Measurements from ENCODE around the gene TTC33. TPM values are rescaled to one million over a fixed set of nuclear protein-coding genes. Genes with fewer than 3 reads are reported as not detected.

The TTC33 gene
- total and polyA plus RNA-seq, 2 donors (not counting 1 experiment from before 2014, with no cell fraction given): 2.1 to 15.8 TPM

GRCh38 chr5:40491644-40492043, 264.1 kb downstream of the TTC33 start:
- Histone ChIP-seq H3K27me3 (replicated peaks in 1 of 4; ENCODE audit: control extremely low read depth in 1 of 4, control insufficient read depth in 3 of 4, insufficient read depth in 4 of 4, low read length in 3 of 4) (no peaks in the 10 kb centered on the region), H3K27ac (ENCODE audit: low read length in 2 of 2) (no peak overlapping the region), H3K4me2 (replicated peaks; ENCODE audit: low read depth, low read length, poor library complexity, severe bottlenecking) (no peak overlapping the region), H3K4me3 (ENCODE audit: control extremely low read depth in 1 of 5, extremely low read depth in 1 of 5, insufficient read depth in 1 of 5, low read depth in 2 of 5, low read length in 4 of 5) (no peak overlapping the region), H2AFZ (ENCODE audit: insufficient read depth, low read depth, low read length, poor library complexity, severe bottlenecking) (no peak overlapping the region), H4K20me1 (ENCODE audit: control insufficient read depth, insufficient read depth, low read length, poor library complexity, severe bottlenecking) (no peaks in the 10 kb centered on the region), H3K36me3 (replicated peaks in 1 of 2; ENCODE audit: control extremely low read depth in 1 of 2, control insufficient read depth in 1 of 2, extremely low read depth in 1 of 2, insufficient read depth in 2 of 2, low read length in 1 of 2) (no peaks in the 10 kb centered on the region), H3K4me1 (ENCODE audit: control insufficient read depth in 2 of 2, insufficient read depth in 2 of 2, low read length in 2 of 2) (peaks cover 26 to 28% of the 10 kb centered on the region in 2 donors), H3K9ac (ENCODE audit: low read length) (no peak overlapping the region), H3K79me2 (ENCODE audit: control insufficient read depth, insufficient read depth, low read length) (no peaks in the 10 kb centered on the region), H3K9me3 (ENCODE audit: control extremely low read depth in 1 of 3, control insufficient read depth in 2 of 3, insufficient read depth in 1 of 3, low read length in 2 of 3) (no peaks in the 10 kb centered on the region)
- TF ChIP-seq EZH2 (IDR thresholded peaks at IDR 0.05; ENCODE audit: borderline replicate concordance, insufficient read depth, low read depth, low read length, poor library complexity, severe bottlenecking) (no peak), CTCF (IDR thresholded peaks at IDR 0.05) (no peak)
- CTCF ChIA-PET: no interaction called here
- H3K27me3 Mint-ChIP-seq: no peaks in the 10 kb centered on the region
- H3K27ac Mint-ChIP-seq: no peak overlapping the region
- DNase-seq: no peak
- no peak for ATAC-seq (ENCODE audit: low read depth)
- intact Hi-C loops (cut with micrococcal nuclease): no loop called here
- no peaks in the 10 kb centered on the region for H3K9me3 Mint-ChIP-seq (ENCODE audit: insufficient read depth)
- WGBS (ENCODE audit: insufficient coverage): 11% methylated on average over 1 of the region's 1 CpG
- H3K4me1 Mint-ChIP-seq: peaks cover 38% of the 10 kb centered on the region
- H3K4me3 Mint-ChIP-seq: no peak overlapping the region
- POLR2A ChIA-PET: no interaction called here

- intact Hi-C loops (cut with micrococcal nuclease): no loop called here
- peak overlapping the region; percentile 51 for H3K27ac Mint-ChIP-seq
- no CpG with 5 or more reads among the region's 4 CpGs for WGBS (ENCODE audit: insufficient coverage)
- Histone ChIP-seq H2AFZ (ENCODE audit: insufficient read depth, low read depth, low read length, poor library complexity, severe bottlenecking) (no peak overlapping the region), H3K4me2 (replicated peaks; ENCODE audit: low read depth, low read length, poor library complexity, severe bottlenecking) (peak overlapping the region; percentile 10), H3K9me3 (ENCODE audit: control extremely low read depth in 1 of 3, control insufficient read depth in 2 of 3, insufficient read depth in 1 of 3, low read length in 2 of 3) (no peaks in the 10 kb centered on the region), H3K4me3 (ENCODE audit: control extremely low read depth in 1 of 5, extremely low read depth in 1 of 5, insufficient read depth in 1 of 5, low read depth in 2 of 5, low read length in 4 of 5) (no peak overlapping the region), H3K27me3 (replicated peaks in 1 of 4; ENCODE audit: control extremely low read depth in 1 of 4, control insufficient read depth in 3 of 4, insufficient read depth in 4 of 4, low read length in 3 of 4) (no peaks in the 10 kb centered on the region), H3K9ac (ENCODE audit: low read length) (no peak overlapping the region), H3K36me3 (replicated peaks in 1 of 2; ENCODE audit: control extremely low read depth in 1 of 2, control insufficient read depth in 1 of 2, extremely low read depth in 1 of 2, insufficient read depth in 2 of 2, low read length in 1 of 2) (no peaks in the 10 kb centered on the region), H3K4me1 (ENCODE audit: control insufficient read depth in 2 of 2, insufficient read depth in 2 of 2, low read length in 2 of 2) (peaks cover 37 to 38% of the 10 kb centered on the region in 2 donors), H4K20me1 (ENCODE audit: control insufficient read depth, insufficient read depth, low read length, poor library complexity, severe bottlenecking) (no peaks in the 10 kb centered on the region), H3K27ac (ENCODE audit: low read length in 2 of 2) (peak overlapping the region in 1 of 2 donors; percentile 40), H3K79me2 (ENCODE audit: control insufficient read depth, insufficient read depth, low read length) (no peaks in the 10 kb centered on the region)
- TF ChIP-seq CTCF (IDR thresholded peaks at IDR 0.05) (no peak), EZH2 (IDR thresholded peaks at IDR 0.05; ENCODE audit: borderline replicate concordance, insufficient read depth, low read depth, low read length, poor library complexity, severe bottlenecking) (no peak)
- no peaks in the 10 kb centered on the region for H3K9me3 Mint-ChIP-seq (ENCODE audit: insufficient read depth)
- peak; percentile 59 for DNase-seq
- H3K4me1 Mint-ChIP-seq: peaks cover 48% of the 10 kb centered on the region
- ChIA-PET POLR2A (no interaction called here), CTCF (interaction anchor here (0.5 kb wide), 1 partner anchor 1392 kb away, joined by 3 read pairs; no protein-coding TSS in a partner anchor)
- no peaks in the 10 kb centered on the region for H3K27me3 Mint-ChIP-seq
- H3K4me3 Mint-ChIP-seq: peak overlapping the region; percentile 52
- ATAC-seq (ENCODE audit: low read depth): peak; percentile 7
These were observed 265.2 kb downstream of the TTC33 start for GRCh38 chr5:40490464-40491111.
